Stimulated activated naive B cell treated with anti-CD40 and anti-IgM and Interleukin-4, amounts not matched to agents 10 μg/mL and 1 μg/mL and 100 μg/mL, for 72 hours (primary cell): ENCODE data around the gene PPT2.
"Not testable (repeated sequence)": the region's sequence is repeated elsewhere in the genome, so short reads cannot be mapped to it uniquely, and the experiment has no call there.

Source experiments
- ATAC-seq, 2 donors: fragments of 150-1000 bp; cut with Tn5 transposase; replicated peaks; 2 replicates each; pipeline ENCODE4 v1.10.0; 2021; ENCODE audit warnings: moderate library complexity in 1 of 2
- DNase-seq: peaks from one replicate; pipeline ENCODE4 v3.0.0; 2021
- H3K27ac Mint-ChIP-seq: one replicate; pipeline ENCODE4 v1.8.0; 2022; ENCODE audit warnings: mild to moderate bottlenecking, mixed read lengths
- H3K27me3 Mint-ChIP-seq, 2 donors: one replicate each; pipeline ENCODE4 v1.8.0; 2022; ENCODE audit warnings: mixed read lengths in 2 of 2
- H3K36me3 Mint-ChIP-seq, 2 donors: one replicate each; pipeline ENCODE4 v1.8.0; 2022; ENCODE audit warnings: mixed read lengths in 2 of 2, mild to moderate bottlenecking in 1 of 2
- H3K4me1 Mint-ChIP-seq, 2 donors: one replicate each; pipeline ENCODE4 v1.8.0; 2022; ENCODE audit warnings: mixed read lengths in 2 of 2, mild to moderate bottlenecking in 1 of 2
- H3K4me3 Mint-ChIP-seq, 2 donors: one replicate each; pipeline ENCODE4 v1.8.0; 2022; ENCODE audit warnings: mild to moderate bottlenecking in 2 of 2, mixed read lengths in 2 of 2, moderate library complexity in 1 of 2
- H3K9me3 Mint-ChIP-seq, 2 donors: one replicate each; pipeline ENCODE4 v1.8.0; 2022; ENCODE audit warnings: mixed read lengths in 2 of 2, mild to moderate bottlenecking in 1 of 2

PPT2 gene

GRCh38 chr6:32200711-32201475 lies 47.0 kb downstream of the PPT2 start:
- DNase-seq, result no peak
- H3K27me3 Mint-ChIP-seq, result peaks cover 9 to 11% of the 10 kb centered on the region in 2 donors
- no peak for ATAC-seq
- no peaks in the 10 kb centered on the region for H3K9me3 Mint-ChIP-seq
- peaks cover 8 to 10% of the 10 kb centered on the region in 2 donors for H3K4me1 Mint-ChIP-seq
- no peak overlapping the region for H3K27ac Mint-ChIP-seq
- no peak overlapping the region for H3K4me3 Mint-ChIP-seq
- no peaks in the 10 kb centered on the region for H3K36me3 Mint-ChIP-seq

DNA sequence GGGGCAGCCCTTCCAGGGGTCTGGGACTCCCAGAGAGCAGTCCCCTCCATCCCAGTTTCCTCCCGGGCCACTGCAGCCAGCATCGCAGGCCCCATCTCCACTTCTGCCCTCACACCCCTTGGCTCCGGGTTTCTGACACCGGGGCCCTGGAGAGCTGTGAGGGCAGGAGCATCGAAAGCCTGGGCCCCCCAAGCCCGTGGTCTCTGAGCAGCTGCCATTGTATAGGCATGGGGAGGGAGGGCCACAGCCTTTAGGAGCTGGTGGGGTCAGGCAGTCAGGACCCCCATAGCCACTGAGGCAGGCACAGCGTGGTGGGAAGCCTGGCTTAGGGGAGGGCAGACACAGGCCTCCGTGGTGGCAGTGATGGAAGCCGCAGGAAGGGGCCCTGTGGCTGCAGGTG lies 48.2 kb downstream of the PPT2 start:
- peaks cover 9 to 11% of the 10 kb centered on the region in 2 donors for H3K27me3 Mint-ChIP-seq
- no peak overlapping the region for H3K4me3 Mint-ChIP-seq
- H3K9me3 Mint-ChIP-seq, result no peaks in the 10 kb centered on the region
- no peaks in the 10 kb centered on the region for H3K36me3 Mint-ChIP-seq
- H3K27ac Mint-ChIP-seq, result no peak overlapping the region
- ATAC-seq (no peak), DNase-seq (no peak)
- H3K4me1 Mint-ChIP-seq, result peaks cover 2% of the 10 kb centered on the region in 2 donors

DNA sequence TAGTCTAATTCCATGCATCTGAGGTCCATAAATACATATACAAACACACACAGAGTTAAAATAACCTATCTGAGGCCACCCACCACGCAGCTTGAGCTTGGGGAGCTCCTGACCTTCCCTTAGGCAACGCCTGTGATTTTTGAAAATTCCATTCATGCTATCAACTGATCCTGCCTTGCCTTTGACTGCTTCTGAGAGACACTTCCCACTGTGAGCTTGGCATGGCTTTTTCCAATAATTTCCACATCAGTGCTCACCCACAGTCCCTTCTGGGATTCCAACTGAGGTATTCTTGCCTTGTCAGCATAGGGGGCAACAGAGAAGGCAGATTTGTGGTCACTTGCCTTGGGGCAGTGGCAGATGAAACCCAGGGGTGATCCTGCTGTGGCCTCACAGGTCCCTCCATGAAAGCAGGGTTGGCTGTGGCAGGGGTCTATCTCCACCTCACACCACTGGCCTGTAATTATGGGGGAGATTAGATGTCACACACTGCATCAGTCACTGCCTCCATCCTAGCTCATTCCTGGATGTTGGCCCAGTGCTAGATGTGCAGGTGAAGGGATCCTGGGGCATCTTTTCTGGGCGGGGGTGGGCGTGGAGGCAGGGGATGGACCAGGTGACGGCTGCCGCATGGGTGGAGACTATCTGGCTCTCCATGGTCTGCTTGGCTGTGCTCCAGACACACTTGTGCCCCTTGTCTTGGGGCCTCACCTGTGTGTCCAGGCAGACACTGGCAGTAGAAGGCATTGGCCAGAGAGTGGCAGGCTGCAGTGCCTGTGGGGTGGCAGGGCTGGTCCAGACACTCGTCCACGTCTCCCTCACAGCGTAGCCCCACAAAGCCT lies 49.7 kb downstream of the PPT2 start:
- Mint-ChIP-seq H3K27ac (no peak overlapping the region), H3K9me3 (no peaks in the 10 kb centered on the region), H3K4me3 (no peak overlapping the region), H3K4me1 (no peaks in the 10 kb centered on the region), H3K27me3 (peaks cover 9 to 11% of the 10 kb centered on the region in 2 donors), H3K36me3 (no peaks in the 10 kb centered on the region)
- no peak for ATAC-seq
- DNase-seq, result no peak

DNA sequence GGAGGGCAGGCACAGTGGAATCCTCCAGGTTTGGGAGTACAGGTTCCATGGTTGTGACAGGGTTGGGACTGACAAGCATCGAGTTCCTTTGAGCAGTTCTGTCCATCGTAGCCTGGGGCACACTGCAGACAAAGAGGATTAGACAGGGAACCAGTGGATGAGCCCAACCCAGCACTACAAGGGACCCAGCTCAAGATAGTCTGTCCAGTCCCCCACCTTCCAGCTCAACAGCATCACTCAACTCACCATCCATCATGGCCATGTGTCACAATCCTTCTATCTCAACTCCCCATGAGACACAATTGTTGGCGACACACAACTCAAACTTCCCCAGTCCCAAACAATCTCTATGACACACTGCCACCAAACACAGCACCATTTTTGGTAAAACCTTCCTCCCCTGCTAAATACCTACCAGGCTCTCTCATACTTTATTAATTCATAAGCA lies 50.4 kb downstream of the PPT2 start:
- H3K27ac Mint-ChIP-seq, result no peak overlapping the region
- no peak for ATAC-seq
- DNase-seq, result no peak
- H3K27me3 Mint-ChIP-seq, result peaks cover 9 to 11% of the 10 kb centered on the region in 2 donors
- no peaks in the 10 kb centered on the region for H3K36me3 Mint-ChIP-seq
- no peaks in the 10 kb centered on the region for H3K4me1 Mint-ChIP-seq
- H3K4me3 Mint-ChIP-seq, result no peak overlapping the region
- H3K9me3 Mint-ChIP-seq, result no peaks in the 10 kb centered on the region

- Mint-ChIP-seq H3K27ac (no peak overlapping the region), H3K36me3 (no peaks in the 10 kb centered on the region)
- no peak for DNase-seq
These were observed 55.1 kb downstream of the PPT2 start for GRCh38 chr6:32208996-32209395.

GRCh38 chr6:32210191-32210601 lies 56.3 kb downstream of the PPT2 start:
- Mint-ChIP-seq H3K4me3 (no peak overlapping the region), H3K4me1 (peaks cover 4 to 6% of the 10 kb centered on the region in 2 donors), H3K36me3 (no peaks in the 10 kb centered on the region), H3K27me3 (no peaks in the 10 kb centered on the region), H3K27ac (no peak overlapping the region), H3K9me3 (no peaks in the 10 kb centered on the region)
- DNase-seq (no peak), ATAC-seq (no peak)

More at GRCh38 chr6:32208996-32209395, 55.1 kb downstream of the PPT2 start:
- Mint-ChIP-seq H3K9me3 (no peaks in the 10 kb centered on the region), H3K27me3 (peaks cover 9 to 10% of the 10 kb centered on the region in 2 donors), H3K4me1 (peaks cover 1 to 2% of the 10 kb centered on the region in 2 donors), H3K4me3 (no peak overlapping the region)
- ATAC-seq, result no peak

- not testable (repeated sequence) for H3K27me3 Mint-ChIP-seq, H3K36me3 Mint-ChIP-seq, H3K9me3 Mint-ChIP-seq, ATAC-seq, H3K4me3 Mint-ChIP-seq, DNase-seq, H3K27ac Mint-ChIP-seq
- peaks cover 4 to 11% of the 10 kb centered on the region in 2 donors for H3K4me1 Mint-ChIP-seq
These were observed 57.5 kb downstream of the PPT2 start for GRCh38 chr6:32211432-32211831.

- no peaks in the 10 kb centered on the region for H3K36me3 Mint-ChIP-seq
- H3K4me1 Mint-ChIP-seq, result peaks cover 4 to 11% of the 10 kb centered on the region in 2 donors
- no peaks in the 10 kb centered on the region for H3K27me3 Mint-ChIP-seq
- ATAC-seq (no peak), DNase-seq (no peak)
- H3K4me3 Mint-ChIP-seq, result no peak overlapping the region
- no peak overlapping the region for H3K27ac Mint-ChIP-seq
- H3K9me3 Mint-ChIP-seq, result no peaks in the 10 kb centered on the region
These were observed 58.3 kb downstream of the PPT2 start for GRCh38 chr6:32212076-32212760.
